WTC11 (cell line): ENCODE data around the gene HOXB1. TPM values are rescaled to one million over a fixed set of nuclear protein-coding genes. Genes with fewer than 3 reads are reported as not detected.

Experiments used
- ATAC-seq: fragments of 200-7000 bp; cut with Tn5 transposase; 2 replicates; pipeline ENCODE4 v1.10.0; 2021; ENCODE audit warnings: mild to moderate bottlenecking, moderate library complexity
- CTCF ChIA-PET: fragments of 300-600 bp; sonication (Branson Sonifier 250); formaldehyde crosslinking; loops from one replicate; lab custom pipeline; 2021; ENCODE audit warnings: antibody characterized with exemption; lab: Charles Lee
- POLR2A ChIA-PET: fragments of 350-600 bp; sonication (Branson Sonifier 250); formaldehyde crosslinking; loops from one replicate; lab custom pipeline; 2021; ENCODE audit warnings: antibody characterized with exemption; lab: Charles Lee
- DNase-seq: peaks from one replicate; pipeline ENCODE4 v3.0.0; 2021; ENCODE audit warnings: low spot score
- H3K27ac Mint-ChIP-seq: 2 replicates; pipeline ENCODE4 v1.8.0; 2021; ENCODE audit warnings: mixed read lengths
- H3K27me3 Mint-ChIP-seq: 2 replicates; pipeline ENCODE4 v1.8.0; 2021; ENCODE audit warnings: low read depth, mild to moderate bottlenecking, moderate library complexity, mixed read lengths
- H3K36me3 Mint-ChIP-seq: 2 replicates; pipeline ENCODE4 v1.8.0; 2021; ENCODE audit warnings: mixed read lengths
- H3K4me1 Mint-ChIP-seq: 2 replicates; pipeline ENCODE4 v1.8.0; 2022; ENCODE audit warnings: mixed read lengths
- H3K4me3 Mint-ChIP-seq: 2 replicates; pipeline ENCODE4 v1.8.0; 2021; ENCODE audit warnings: mild to moderate bottlenecking, moderate library complexity, mixed read lengths
- H3K9me3 Mint-ChIP-seq: 2 replicates; pipeline ENCODE4 v1.8.0; 2021; ENCODE audit warnings: mixed read lengths
- AFF4 ChIP-seq: sonication (generic); formaldehyde crosslinking; IDR thresholded peaks from 2 replicates; pipeline ENCODE4 v1.8.1; 2023; ENCODE audit warnings: mild to moderate bottlenecking, missing genetic modification reagents, borderline replicate concordance
- CBFB ChIP-seq: sonication (generic); formaldehyde crosslinking; IDR thresholded peaks from 2 replicates; pipeline ENCODE4 v1.8.1; 2022; ENCODE audit warnings: mild to moderate bottlenecking, low read depth, missing genetic modification reagents
- ERG ChIP-seq: fragments of 250-450 bp; sonication (Bioruptor Pico); IDR thresholded peaks from 2 replicates; pipeline ENCODE4 v1.8.0; 2021; ENCODE audit warnings: mild to moderate bottlenecking
- FOXJ3 ChIP-seq: sonication (generic); formaldehyde crosslinking; IDR thresholded peaks from 2 replicates; pipeline ENCODE4 v1.9.0; 2021; ENCODE audit warnings: missing genetic modification reagents, mild to moderate bottlenecking, borderline replicate concordance
- GTF2I ChIP-seq: fragments of 250-450 bp; sonication (Bioruptor Pico); conservative IDR thresholded peaks from 2 replicates; pipeline ENCODE4 v1.4.0; 2021; ENCODE audit warnings: mild to moderate bottlenecking
- IRF1 ChIP-seq: sonication (generic); formaldehyde crosslinking; IDR thresholded peaks from 2 replicates; pipeline ENCODE4 v1.8.0; 2023; ENCODE audit warnings: missing genetic modification reagents
- IRF2 ChIP-seq: sonication (generic); formaldehyde crosslinking; IDR thresholded peaks from 2 replicates; pipeline ENCODE4 v1.8.0; 2022; ENCODE audit warnings: low read depth, missing genetic modification reagents, borderline replicate concordance
- KAT7 ChIP-seq: sonication (generic); formaldehyde crosslinking; IDR thresholded peaks from 2 replicates; pipeline ENCODE4 v1.8.1; 2023; ENCODE audit warnings: missing genetic modification reagents, mild to moderate bottlenecking, borderline replicate concordance
- MAX ChIP-seq: sonication (generic); formaldehyde crosslinking; IDR thresholded peaks from 2 replicates; pipeline ENCODE4 v1.8.0; 2022; ENCODE audit warnings: mild to moderate bottlenecking, missing genetic modification reagents
- MXD4 ChIP-seq: fragments of 250-450 bp; sonication (Bioruptor Pico); IDR thresholded peaks from 2 replicates; pipeline ENCODE4 v1.8.0; 2021; ENCODE audit warnings: mild to moderate bottlenecking, moderate library complexity, borderline replicate concordance
- NR2C2 ChIP-seq: sonication (generic); formaldehyde crosslinking; IDR thresholded peaks from 2 replicates; pipeline ENCODE4 v1.8.0; 2022; ENCODE audit warnings: mild to moderate bottlenecking, missing genetic modification reagents
- RORB ChIP-seq: fragments of 250-450 bp; sonication (Bioruptor Pico); IDR thresholded peaks from 2 replicates; pipeline ENCODE4 v1.9.0; 2021; ENCODE audit warnings: mild to moderate bottlenecking
- SMAD3 ChIP-seq: sonication (generic); formaldehyde crosslinking; IDR thresholded peaks from 2 replicates; pipeline ENCODE4 v1.8.0; 2022; ENCODE audit warnings: missing genetic modification reagents, mild to moderate bottlenecking, borderline replicate concordance
- SP1 ChIP-seq: sonication (generic); formaldehyde crosslinking; conservative IDR thresholded peaks from 2 replicates; pipeline ENCODE4 v1.8.1; 2022; ENCODE audit warnings: missing genetic modification reagents
- TEAD4 ChIP-seq: sonication (generic); formaldehyde crosslinking; IDR thresholded peaks from 2 replicates; pipeline ENCODE4 v1.8.0; 2022; ENCODE audit warnings: mild to moderate bottlenecking, missing genetic modification reagents
- ZNF138 ChIP-seq: sonication (generic); formaldehyde crosslinking; conservative IDR thresholded peaks from 2 replicates; pipeline ENCODE4 v1.8.1; 2022; ENCODE audit warnings: mild to moderate bottlenecking, moderate library complexity, missing genetic modification reagents
- ZNF532 ChIP-seq: fragments of 250-450 bp; sonication (Bioruptor Pico); IDR thresholded peaks from 2 replicates; pipeline ENCODE4 v1.9.0; 2021; ENCODE audit warnings: mild to moderate bottlenecking, borderline replicate concordance
- total RNA-seq: library from RNA; stranded (reverse); gene quantifications from 3 replicates; pipeline ENCODE4 v1.2.3, GENCODE V29; 2021
- TF ChIP-seq, protein P1 (sequence below): sonication (generic); formaldehyde crosslinking; IDR thresholded peaks from 2 replicates; pipeline ENCODE4 v1.8.1; 2023; ENCODE audit warnings: mild to moderate bottlenecking, missing genetic modification reagents, moderate library complexity
- TF ChIP-seq, protein P2 (sequence below): sonication (generic); formaldehyde crosslinking; IDR thresholded peaks from 2 replicates; pipeline ENCODE4 v1.8.1; 2022; ENCODE audit warnings: mild to moderate bottlenecking, moderate library complexity, missing genetic modification reagents

Gene HOXB1
- total RNA-seq, 1 experiment from 2014 or later = 0.63 TPM

GRCh38 chr17:48487221-48487620 lies 43.6 kb downstream of the HOXB1 start:
- DNase-seq (no peak), ATAC-seq (no peak)
- Mint-ChIP-seq H3K27ac (no peak overlapping the region), H3K27me3 (peaks cover 64% of the 10 kb centered on the region), H3K4me1 (peaks cover 21% of the 10 kb centered on the region), H3K36me3 (no peaks in the 10 kb centered on the region), H3K9me3 (peaks cover 5% of the 10 kb centered on the region), H3K4me3 (no peak overlapping the region)
- TF ChIP-seq KAT7 (CRISPR knock-in tag) (no peak), TEAD4 (no peak), RORB (CRISPR knock-in tag) (no peak), IRF2 (CRISPR knock-in tag) (no peak), ERG (CRISPR knock-in tag) (no peak), IRF1 (CRISPR knock-in tag) (no peak)
- CTCF ChIA-PET = no interaction called here
- POLR2A ChIA-PET = no interaction called here

DNA sequence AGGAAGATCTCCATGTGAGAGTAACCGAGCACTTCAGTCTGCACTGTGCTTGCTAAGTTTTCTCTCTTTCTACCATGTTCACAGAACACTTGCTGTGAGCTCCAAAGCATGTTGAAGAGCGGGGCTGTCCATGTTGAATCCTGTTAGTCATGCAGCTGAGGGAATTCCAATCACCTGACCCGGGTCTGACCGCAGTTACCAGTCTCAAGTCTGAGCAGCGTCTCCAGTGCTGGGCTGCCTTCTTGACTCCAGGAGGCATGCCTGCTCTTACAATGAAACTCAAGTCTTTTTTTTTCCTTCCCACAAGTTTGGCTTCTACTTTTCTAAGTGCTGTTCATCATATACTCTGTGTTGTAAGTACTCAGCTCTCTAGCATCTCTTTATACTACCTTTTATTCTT lies 44.3 kb downstream of the HOXB1 start:
- Mint-ChIP-seq H3K36me3 (no peaks in the 10 kb centered on the region), H3K4me1 (peaks cover 21% of the 10 kb centered on the region), H3K27me3 (peaks cover 59% of the 10 kb centered on the region), H3K27ac (no peak overlapping the region), H3K4me3 (no peak overlapping the region), H3K9me3 (peaks cover 5% of the 10 kb centered on the region)
- ATAC-seq (no peak; the same call in 1 of the 2 replicates), DNase-seq (no peak)
- POLR2A ChIA-PET = no interaction called here
- CTCF ChIA-PET = no interaction called here
- TF ChIP-seq ZNF138 (CRISPR knock-in tag) (no peak), FOXJ3 (no peak), MAX (CRISPR knock-in tag) (no peak), NR2C2 (CRISPR knock-in tag) (no peak), MXD4 (CRISPR knock-in tag) (no peak), AFF4 (CRISPR knock-in tag) (no peak), CBFB (CRISPR knock-in tag) (no peak), GTF2I (CRISPR knock-in tag) (no peak), ZNF532 (no peak), SMAD3 (CRISPR knock-in tag) (no peak), SP1 (CRISPR knock-in tag) (no peak)
- TF ChIP-seq, protein P1, sequence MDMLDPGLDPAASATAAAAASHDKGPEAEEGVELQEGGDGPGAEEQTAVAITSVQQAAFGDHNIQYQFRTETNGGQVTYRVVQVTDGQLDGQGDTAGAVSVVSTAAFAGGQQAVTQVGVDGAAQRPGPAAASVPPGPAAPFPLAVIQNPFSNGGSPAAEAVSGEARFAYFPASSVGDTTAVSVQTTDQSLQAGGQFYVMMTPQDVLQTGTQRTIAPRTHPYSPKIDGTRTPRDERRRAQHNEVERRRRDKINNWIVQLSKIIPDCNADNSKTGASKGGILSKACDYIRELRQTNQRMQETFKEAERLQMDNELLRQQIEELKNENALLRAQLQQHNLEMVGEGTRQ (CRISPR knock-in tag) = no peak
- TF ChIP-seq, protein P2, sequence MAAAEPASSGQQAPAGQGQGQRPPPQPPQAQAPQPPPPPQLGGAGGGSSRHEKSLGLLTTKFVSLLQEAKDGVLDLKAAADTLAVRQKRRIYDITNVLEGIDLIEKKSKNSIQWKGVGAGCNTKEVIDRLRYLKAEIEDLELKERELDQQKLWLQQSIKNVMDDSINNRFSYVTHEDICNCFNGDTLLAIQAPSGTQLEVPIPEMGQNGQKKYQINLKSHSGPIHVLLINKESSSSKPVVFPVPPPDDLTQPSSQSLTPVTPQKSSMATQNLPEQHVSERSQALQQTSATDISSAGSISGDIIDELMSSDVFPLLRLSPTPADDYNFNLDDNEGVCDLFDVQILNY (CRISPR knock-in tag) = no peak
